ENCODE results near the gene KLHL40.

GRCh38 chr3:42663581-42664437 is 21.5 kb upstream of the KLHL40 start:
- TF ChIP-seq POLR2A (IDR thresholded peaks at IDR 0.05; ENCODE audit: low read length) (no peak), GATA1 (IDR thresholded peaks at IDR 0.05; ENCODE audit: low read depth, low read length) (no peak)

All from erythroblast (primary cell).